ENCODE results near the gene CEP170.

Gene CEP170

GRCh38 chr1:243272401-243272800, 17.3 kb upstream of the CEP170 start:
- Histone ChIP-seq H3K27ac (no peak overlapping the region), H3K36me3 (ENCODE audit: insufficient read depth, low read length) (peaks cover 3% of the 10 kb centered on the region; the same call in 1 of the 2 replicates), H3K9ac (ENCODE audit: insufficient read length) (no peak overlapping the region), H3K4me3 (no peak overlapping the region), H3K9me3 (ENCODE audit: low read depth, low read length) (no peaks in the 10 kb centered on the region)
- DNase-seq (ENCODE audit: low read depth, low spot score) = no peak
- TF ChIP-seq EZH2 (IDR thresholded peaks at IDR 0.05) = no peak
- no peak for TF ChIP-seq FOXP2 (optimal IDR thresholded peaks at IDR 0.05; ENCODE audit: control extremely low read depth, extremely low read length, insufficient read depth)
- TF ChIP-seq POLR2AphosphoS5 (IDR thresholded peaks at IDR 0.05; ENCODE audit: borderline replicate concordance, low read depth, low read length) = no peak

GRCh38 chr1:243271996-243272395, 16.9 kb upstream of the CEP170 start:
- peaks cover 3% of the 10 kb centered on the region; the same call in 1 of the 2 replicates for H3K36me3 ChIP-seq (ENCODE audit: insufficient read depth, low read length)
- no peak for DNase-seq (ENCODE audit: low read depth, low spot score)
- no peak overlapping the region for H3K27ac ChIP-seq
- H3K9me3 ChIP-seq (ENCODE audit: low read depth, low read length) = no peaks in the 10 kb centered on the region
- H3K9ac ChIP-seq (ENCODE audit: insufficient read length) = no peak overlapping the region
- TF ChIP-seq FOXP2 (optimal IDR thresholded peaks at IDR 0.05; ENCODE audit: control extremely low read depth, extremely low read length, insufficient read depth) = no peak
- TF ChIP-seq EZH2 (IDR thresholded peaks at IDR 0.05) = no peak
- no peak for TF ChIP-seq POLR2AphosphoS5 (IDR thresholded peaks at IDR 0.05; ENCODE audit: borderline replicate concordance, low read depth, low read length)
- H3K4me3 ChIP-seq = no peak overlapping the region

- no peak overlapping the region for H3K27ac ChIP-seq
- H3K9ac ChIP-seq (ENCODE audit: insufficient read length) = no peak overlapping the region
- no peak for DNase-seq (ENCODE audit: low read depth, low spot score)
- no peak overlapping the region for H3K4me3 ChIP-seq
- TF ChIP-seq POLR2AphosphoS5 (IDR thresholded peaks at IDR 0.05; ENCODE audit: borderline replicate concordance, low read depth, low read length) (no peak), FOXP2 (optimal IDR thresholded peaks at IDR 0.05; ENCODE audit: control extremely low read depth, extremely low read length, insufficient read depth) (no peak), EZH2 (IDR thresholded peaks at IDR 0.05) (no peak)
- H3K36me3 ChIP-seq (ENCODE audit: insufficient read depth, low read length) = peaks cover 3% of the 10 kb centered on the region; the same call in 1 of the 2 replicates
- no peaks in the 10 kb centered on the region for H3K9me3 ChIP-seq (ENCODE audit: low read depth, low read length)
Measured at GRCh38 chr1:243270097-243270864, 15.2 kb upstream of the CEP170 start.

- no peak overlapping the region for H3K27ac ChIP-seq
- H3K4me3 ChIP-seq = no peak overlapping the region
- H3K9me3 ChIP-seq (ENCODE audit: low read depth, low read length) = no peaks in the 10 kb centered on the region
- H3K9ac ChIP-seq (ENCODE audit: insufficient read length) = no peak overlapping the region
- no peak for TF ChIP-seq FOXP2 (optimal IDR thresholded peaks at IDR 0.05; ENCODE audit: control extremely low read depth, extremely low read length, insufficient read depth)
- TF ChIP-seq POLR2AphosphoS5 (IDR thresholded peaks at IDR 0.05; ENCODE audit: borderline replicate concordance, low read depth, low read length) = no peak
- no peak for TF ChIP-seq EZH2 (IDR thresholded peaks at IDR 0.05)
- no peak for DNase-seq (ENCODE audit: low read depth, low spot score)
- no peaks in the 10 kb centered on the region for H3K36me3 ChIP-seq (ENCODE audit: insufficient read depth, low read length)
Measured at GRCh38 chr1:243269461-243269801, 14.3 kb upstream of the CEP170 start.

GRCh38 chr1:243268751-243269460, 13.8 kb upstream of the CEP170 start:
- TF ChIP-seq EZH2 (IDR thresholded peaks at IDR 0.05) = no peak
- no peak for TF ChIP-seq FOXP2 (optimal IDR thresholded peaks at IDR 0.05; ENCODE audit: control extremely low read depth, extremely low read length, insufficient read depth)
- no peak for TF ChIP-seq POLR2AphosphoS5 (IDR thresholded peaks at IDR 0.05; ENCODE audit: borderline replicate concordance, low read depth, low read length)
- H3K27ac ChIP-seq = no peak overlapping the region
- no peaks in the 10 kb centered on the region for H3K36me3 ChIP-seq (ENCODE audit: insufficient read depth, low read length)
- no peak for DNase-seq (ENCODE audit: low read depth, low spot score)
- H3K9me3 ChIP-seq (ENCODE audit: low read depth, low read length) = no peaks in the 10 kb centered on the region
- H3K9ac ChIP-seq (ENCODE audit: insufficient read length) = no peak overlapping the region
- H3K4me3 ChIP-seq = no peak overlapping the region

- no peak for TF ChIP-seq FOXP2 (optimal IDR thresholded peaks at IDR 0.05; ENCODE audit: control extremely low read depth, extremely low read length, insufficient read depth)
- TF ChIP-seq POLR2AphosphoS5 (IDR thresholded peaks at IDR 0.05; ENCODE audit: borderline replicate concordance, low read depth, low read length) = no peak
- TF ChIP-seq EZH2 (IDR thresholded peaks at IDR 0.05) = no peak
- Histone ChIP-seq H3K36me3 (ENCODE audit: insufficient read depth, low read length) (no peaks in the 10 kb centered on the region), H3K4me3 (no peak overlapping the region), H3K27ac (no peak overlapping the region), H3K9me3 (ENCODE audit: low read depth, low read length) (no peaks in the 10 kb centered on the region), H3K9ac (ENCODE audit: insufficient read length) (no peak overlapping the region)
- DNase-seq (ENCODE audit: low read depth, low spot score) = no peak
Measured at GRCh38 chr1:243267914-243268653, 13.0 kb upstream of the CEP170 start.

- H3K27ac ChIP-seq = no peak overlapping the region
- H3K36me3 ChIP-seq (ENCODE audit: insufficient read depth, low read length) = no peaks in the 10 kb centered on the region
- no peak overlapping the region for H3K4me3 ChIP-seq
- H3K9ac ChIP-seq (ENCODE audit: insufficient read length) = no peak overlapping the region
- DNase-seq (ENCODE audit: low read depth, low spot score) = no peak
- TF ChIP-seq EZH2 (IDR thresholded peaks at IDR 0.05) (no peak), POLR2AphosphoS5 (IDR thresholded peaks at IDR 0.05; ENCODE audit: borderline replicate concordance, low read depth, low read length) (no peak), FOXP2 (optimal IDR thresholded peaks at IDR 0.05; ENCODE audit: control extremely low read depth, extremely low read length, insufficient read depth) (no peak)
- no peaks in the 10 kb centered on the region for H3K9me3 ChIP-seq (ENCODE audit: low read depth, low read length)
Measured at GRCh38 chr1:243267471-243267880, 12.4 kb upstream of the CEP170 start.

- Histone ChIP-seq H3K9ac (ENCODE audit: insufficient read length) (no peak overlapping the region), H3K36me3 (ENCODE audit: insufficient read depth, low read length) (no peaks in the 10 kb centered on the region), H3K27ac (no peak overlapping the region), H3K4me3 (no peak overlapping the region), H3K9me3 (ENCODE audit: low read depth, low read length) (no peaks in the 10 kb centered on the region)
- TF ChIP-seq FOXP2 (optimal IDR thresholded peaks at IDR 0.05; ENCODE audit: control extremely low read depth, extremely low read length, insufficient read depth) (no peak), EZH2 (IDR thresholded peaks at IDR 0.05) (no peak), POLR2AphosphoS5 (IDR thresholded peaks at IDR 0.05; ENCODE audit: borderline replicate concordance, low read depth, low read length) (no peak)
- no peak for DNase-seq (ENCODE audit: low read depth, low spot score)
Measured at GRCh38 chr1:243266231-243266630, 11.2 kb upstream of the CEP170 start.
